Liver (tissue), 9 donors: ENCODE data around the gene GAB2. TPM values are rescaled to one million over a fixed set of nuclear protein-coding genes. Genes with fewer than 3 reads are reported as not detected.

Experiments
- DNase-seq: peaks from one replicate; pipeline ENCODE4 v3.0.0-alpha.2; 2017; ENCODE audit warnings: low spot score
- H3K27ac ChIP-seq, 2 donors: one replicate each; pipeline ENCODE4 v1.7.0; 2013; ENCODE audit warnings: inconsistent platforms in 2 of 2, low read length in 2 of 2, control low read depth in 1 of 2, low read depth in 1 of 2, mild to moderate bottlenecking in 1 of 2
- H3K27me3 ChIP-seq, 4 donors: one replicate each; pipeline versions ENCODE4 v1.6.1 to v1.7.0; 2013; ENCODE audit warnings: low read length in 3 of 4, inconsistent platforms in 1 of 4, mild to moderate bottlenecking in 1 of 4, moderate library complexity in 1 of 4; ENCODE audit not compliant: control insufficient read depth in 4 of 4, insufficient read depth in 4 of 4
- H3K36me3 ChIP-seq, 4 donors: one replicate each; pipeline versions ENCODE4 v1.6.1 to v1.7.0; 2013; ENCODE audit warnings: low read length in 3 of 4, mild to moderate bottlenecking in 3 of 4, low read depth in 1 of 4, moderate library complexity in 1 of 4; ENCODE audit not compliant: control insufficient read depth in 4 of 4, insufficient read depth in 3 of 4
- H3K4me1 ChIP-seq, 4 donors: one replicate each; pipeline versions ENCODE4 v1.6.1 to v1.7.0; 2013; ENCODE audit warnings: low read length in 3 of 4, mild to moderate bottlenecking in 3 of 4, moderate library complexity in 1 of 4; ENCODE audit not compliant: control insufficient read depth in 4 of 4, insufficient read depth in 4 of 4
- H3K4me3 ChIP-seq, 3 donors: one replicate each; pipeline versions ENCODE4 v1.6.1 to v1.7.0; 2013; ENCODE audit warnings: low read length in 3 of 3, control low read depth in 1 of 3, low read depth in 1 of 3, mild to moderate bottlenecking in 1 of 3
- H3K9ac ChIP-seq, 2 donors: one replicate each; pipeline ENCODE4 v1.7.0; 2013; ENCODE audit warnings: low read length in 2 of 2, mild to moderate bottlenecking in 2 of 2, moderate library complexity in 2 of 2, control low read depth in 1 of 2, low read depth in 1 of 2
- H3K9me3 ChIP-seq, 4 donors: one replicate each; pipeline versions ENCODE4 v1.6.1 to v1.7.0; 2013; ENCODE audit warnings: low read length in 3 of 4; ENCODE audit not compliant: control insufficient read depth in 4 of 4
- ATF3 ChIP-seq: IDR thresholded peaks from 2 replicates; pipeline ENCODE4 v1.6.1; 2016; ENCODE audit warnings: antibody characterized with exemption
- EGR1 ChIP-seq, 2 donors: IDR thresholded peaks; 2 replicates each; pipeline ENCODE4 v1.6.1; 2016 to 2018; ENCODE audit warnings: antibody characterized with exemption in 2 of 2, low read depth in 2 of 2
- FOXA1 ChIP-seq: IDR thresholded peaks from 2 replicates; pipeline ENCODE4 v1.6.1; 2016; ENCODE audit warnings: antibody characterized with exemption
- FOXA2 ChIP-seq: IDR thresholded peaks from 2 replicates; pipeline ENCODE4 v1.6.1; 2016; ENCODE audit warnings: antibody characterized with exemption
- GABPA ChIP-seq, 2 donors: IDR thresholded peaks in 1 of 2; conservative IDR thresholded peaks in 1 of 2; 2 replicates each; pipeline ENCODE4 v1.6.1; 2016; ENCODE audit warnings: antibody characterized with exemption in 2 of 2, mild to moderate bottlenecking in 1 of 2, moderate library complexity in 1 of 2
- JUND ChIP-seq, 2 donors: IDR thresholded peaks; 2 replicates each; pipeline ENCODE4 v1.6.1; 2016; ENCODE audit warnings: antibody characterized with exemption in 2 of 2
- MAX ChIP-seq: IDR thresholded peaks from 2 replicates; pipeline ENCODE4 v1.6.1; 2016; ENCODE audit warnings: antibody characterized with exemption
- NR2F2 ChIP-seq: IDR thresholded peaks from 2 replicates; pipeline ENCODE4 v1.6.1; 2016; ENCODE audit warnings: antibody characterized with exemption
- RAD21 ChIP-seq, 2 donors: IDR thresholded peaks; 2 replicates each; pipeline ENCODE4 v1.6.1; 2016; ENCODE audit warnings: antibody characterized with exemption in 2 of 2, mild to moderate bottlenecking in 2 of 2
- REST ChIP-seq: IDR thresholded peaks from 2 replicates; pipeline ENCODE4 v1.6.1; 2016; ENCODE audit warnings: antibody characterized with exemption, mild to moderate bottlenecking
- SP1 ChIP-seq: IDR thresholded peaks from 2 replicates; pipeline ENCODE4 v1.6.1; 2018; ENCODE audit warnings: antibody characterized with exemption, mild to moderate bottlenecking
- TAF1 ChIP-seq: conservative IDR thresholded peaks from 2 replicates; pipeline ENCODE4 v1.6.1; 2016; ENCODE audit warnings: antibody characterized with exemption, mild to moderate bottlenecking
- YY1 ChIP-seq: IDR thresholded peaks from 2 replicates; pipeline ENCODE4 v1.6.1; 2016; ENCODE audit warnings: antibody characterized with exemption, mild to moderate bottlenecking
- WGBS: extraction: QIAGEN DNeasy Blood & Tissue Kit; methylation state at CpG from one replicate; pipeline ENCODE4 v1.1.7; 2013; 5-methylcytosine and 5-hydroxymethylcytosine counted together
- polyA plus RNA-seq, 2 donors: library from polyadenylated mRNA; stranded (reverse) in 1 of 2; unstranded in 1 of 2; fragments of 200-250 nt in 1 of 2; fragments of >200 nt in 1 of 2; fragmentation: Nextera tagmentation in 1 of 2; extraction: Ambion mirVana in 1 of 2; gene quantifications; one replicate each; pipeline versions ENCODE4 v1.2.1 to v1.2.3, GENCODE V29; 2013 to 2015
- total RNA-seq, 2 donors: library from RNA; depleted of rRNA; stranded (reverse); fragments of >200 nt; gene quantifications; one replicate each; pipeline ENCODE4 v1.2.3, GENCODE V29; 2014
- TF ChIP-seq, protein P1 (sequence below): fragments of 150-350 bp; IDR thresholded peaks from 2 replicates; pipeline ENCODE4 v1.5.1; 2017; ENCODE audit warnings: improper control_type of control experiment, low read depth, low read length; ENCODE audit not compliant: missing input control
- donor health status: healthy.
- donor health status: healthy.
- donor health status: healthy.
- donor health status: healthy.
- donor health status: healthy.

The GAB2 gene
- total and polyA plus RNA-seq, 4 donors, result 1.3 to 3.6 (median 2.5) TPM

DNA sequence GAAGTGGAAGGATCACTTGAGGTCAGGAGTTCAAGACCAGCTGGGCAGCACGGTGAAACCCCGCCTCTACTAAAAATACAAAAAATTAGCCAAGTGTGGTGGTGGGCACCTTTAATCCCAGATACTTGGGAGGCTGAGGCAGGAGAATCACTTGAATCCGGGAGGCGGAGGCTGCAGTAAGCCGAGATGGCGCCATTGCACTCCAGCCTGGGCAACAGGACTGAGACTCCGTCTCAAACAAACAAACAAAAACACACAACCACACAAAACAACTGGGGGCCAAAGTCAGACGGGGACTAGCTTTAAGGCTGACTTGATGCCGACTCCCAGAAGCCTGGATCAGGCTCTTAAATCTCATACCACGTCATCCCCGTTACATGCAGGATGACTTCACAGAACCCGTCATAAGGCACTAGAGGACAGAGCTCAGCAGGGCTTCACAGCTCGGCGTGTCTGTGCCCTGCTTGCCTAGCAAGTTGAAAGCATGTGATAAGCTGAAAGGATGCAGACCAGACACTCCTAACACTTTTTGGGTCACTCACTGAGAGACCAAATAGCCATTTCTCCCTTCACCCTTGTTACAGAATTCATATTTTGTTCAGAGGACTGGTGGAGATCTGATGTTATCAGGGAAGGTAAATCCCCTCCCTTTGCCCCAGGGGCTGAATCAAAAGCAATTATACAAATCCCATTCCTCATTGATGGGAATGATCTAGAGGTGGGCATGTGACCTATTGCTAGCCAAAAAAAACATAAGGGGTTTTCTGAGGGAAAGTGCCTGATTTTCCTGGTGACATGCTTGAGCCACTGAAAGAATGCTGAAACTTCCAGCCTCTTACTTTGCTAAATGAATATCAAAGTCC lies 65.4 kb downstream of the GAB2 start (continued):
- no peak for TF ChIP-seq TAF1

- DNase-seq, result no peak
- Histone ChIP-seq H3K9me3 (no peaks in the 10 kb centered on the region), H3K27me3 (no peaks in the 10 kb centered on the region), H3K9ac (no peak overlapping the region), H3K4me1 (peaks cover 0 to 2% (median 0%) of the 10 kb centered on the region in 4 donors), H3K4me3 (no peak overlapping the region), H3K27ac (peak overlapping the region; percentile 17 to 69), H3K36me3 (no peaks in the 10 kb centered on the region)
- no peak for TF ChIP-seq FOXA1
- no peak for TF ChIP-seq NR2F2
- TF ChIP-seq JUND (IDR thresholded peaks at IDR 0.05), result no peak
- no peak for TF ChIP-seq YY1
- TF ChIP-seq SP1, result no peak
- no peak for TF ChIP-seq MAX
- TF ChIP-seq FOXA2, result no peak
- no peak for TF ChIP-seq RAD21 (IDR thresholded peaks at IDR 0.05)
- TF ChIP-seq REST, result no peak
- TF ChIP-seq, protein P1, sequence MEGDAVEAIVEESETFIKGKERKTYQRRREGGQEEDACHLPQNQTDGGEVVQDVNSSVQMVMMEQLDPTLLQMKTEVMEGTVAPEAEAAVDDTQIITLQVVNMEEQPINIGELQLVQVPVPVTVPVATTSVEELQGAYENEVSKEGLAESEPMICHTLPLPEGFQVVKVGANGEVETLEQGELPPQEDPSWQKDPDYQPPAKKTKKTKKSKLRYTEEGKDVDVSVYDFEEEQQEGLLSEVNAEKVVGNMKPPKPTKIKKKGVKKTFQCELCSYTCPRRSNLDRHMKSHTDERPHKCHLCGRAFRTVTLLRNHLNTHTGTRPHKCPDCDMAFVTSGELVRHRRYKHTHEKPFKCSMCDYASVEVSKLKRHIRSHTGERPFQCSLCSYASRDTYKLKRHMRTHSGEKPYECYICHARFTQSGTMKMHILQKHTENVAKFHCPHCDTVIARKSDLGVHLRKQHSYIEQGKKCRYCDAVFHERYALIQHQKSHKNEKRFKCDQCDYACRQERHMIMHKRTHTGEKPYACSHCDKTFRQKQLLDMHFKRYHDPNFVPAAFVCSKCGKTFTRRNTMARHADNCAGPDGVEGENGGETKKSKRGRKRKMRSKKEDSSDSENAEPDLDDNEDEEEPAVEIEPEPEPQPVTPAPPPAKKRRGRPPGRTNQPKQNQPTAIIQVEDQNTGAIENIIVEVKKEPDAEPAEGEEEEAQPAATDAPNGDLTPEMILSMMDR, result no peak
- TF ChIP-seq EGR1 (IDR thresholded peaks at IDR 0.05; ENCODE audit: low read depth in 2 of 2), result no peak
- no peak for TF ChIP-seq TAF1
- WGBS, result 78% methylated on average over 3 of the region's 3 CpGs
Observed at GRCh38 chr11:78351193-78351592, 66.4 kb downstream of the GAB2 start.

- DNase-seq, result no peak
Observed at GRCh38 chr11:78350646-78351165, 66.9 kb downstream of the GAB2 start.

More at GRCh38 chr11:78350646-78351165, 66.9 kb downstream of the GAB2 start:
- no peaks in the 10 kb centered on the region for H3K9me3 ChIP-seq
- H3K9ac ChIP-seq, result peak overlapping the region in 1 of 2 donors; percentile 19
- TF ChIP-seq SP1 (no peak), ATF3 (no peak), MAX (peak; percentile 60), EGR1 (IDR thresholded peaks at IDR 0.05; ENCODE audit: low read depth in 2 of 2) (no peak), GABPA (IDR thresholded peaks at IDR 0.05 in 1 of 2, conservative IDR thresholded peaks at IDR 0.05 in 1 of 2) (no peak), RAD21 (IDR thresholded peaks at IDR 0.05) (peak; percentile 16 to 40)
- H3K27me3 ChIP-seq, result no peaks in the 10 kb centered on the region
- H3K4me3 ChIP-seq, result no peak overlapping the region
- H3K27ac ChIP-seq, result peak overlapping the region; percentile 1 to 69
- H3K36me3 ChIP-seq, result no peaks in the 10 kb centered on the region
- H3K4me1 ChIP-seq, result peaks cover 0 to 2% (median 0%) of the 10 kb centered on the region in 4 donors
- WGBS, result 54% methylated on average over 7 of the region's 7 CpGs
